HG03097 (cell line): ENCODE data around the gene BPIFA2.

Source experiments
- ATAC-seq: cut with Tn5 transposase; IDR thresholded peaks from one replicate; pipeline ENCODE4 v1.9.1; 2021; ENCODE audit not compliant: unreplicated experiment, low FRiP score

BPIFA2 gene

GRCh38 chr20:33191955-33192354, 24.0 kb downstream of the BPIFA2 start:
- no peak for ATAC-seq

GRCh38 chr20:33192912-33193501, 25.0 kb downstream of the BPIFA2 start:
- ATAC-seq = no peak

- no peak for ATAC-seq
Measured at GRCh38 chr20:33199026-33199425, 31.1 kb downstream of the BPIFA2 start.

- ATAC-seq = no peak
Measured at GRCh38 chr20:33202451-33202850, 34.5 kb downstream of the BPIFA2 start.

- ATAC-seq = no peak
Measured at GRCh38 chr20:33203444-33203843, 35.5 kb downstream of the BPIFA2 start.

GRCh38 chr20:33209789-33210188, 41.8 kb downstream of the BPIFA2 start:
- no peak for ATAC-seq

- ATAC-seq = no peak
Measured at GRCh38 chr20:33210371-33210770, 42.4 kb downstream of the BPIFA2 start.

GRCh38 chr20:33211817-33212424, 44.0 kb downstream of the BPIFA2 start:
- no peak for ATAC-seq

GRCh38 chr20:33217052-33217451, 49.1 kb downstream of the BPIFA2 start, which contains the start of gene BPIFA3:
Gene BPIFA3 (plus strand): TSS chr20:33217352. CDS start chr20:33217537, 185 bp downstream.
- ATAC-seq = no peak

- no peak for ATAC-seq
Measured at GRCh38 chr20:33224399-33224798, 56.4 kb downstream of the BPIFA2 start.

GRCh38 chr20:33229843-33230242, 61.9 kb downstream of the BPIFA2 start:
- no peak for ATAC-seq
